Esophagus (tissue), 2 donors: ENCODE results near the gene SLC41A2. TPM values are rescaled to one million over a fixed set of nuclear protein-coding genes. Genes with fewer than 3 reads are reported as not detected.

Source experiments
- H3K27ac ChIP-seq, 2 donors: one replicate each; pipeline ENCODE4 v1.5.1; 2013; ENCODE audit warnings: low read depth in 2 of 2, mild to moderate bottlenecking in 2 of 2, inconsistent platforms in 1 of 2, low read length in 1 of 2, moderate library complexity in 1 of 2
- H3K27me3 ChIP-seq, 2 donors: one replicate each; pipeline ENCODE4 v1.6.1; 2013; ENCODE audit warnings: low read length in 2 of 2, control low read depth in 1 of 2, mild to moderate bottlenecking in 1 of 2; ENCODE audit not compliant: insufficient read depth in 2 of 2, control insufficient read depth in 1 of 2
- H3K36me3 ChIP-seq, 2 donors: one replicate each; pipeline ENCODE4 v1.6.1; 2013; ENCODE audit warnings: low read length in 1 of 2; ENCODE audit not compliant: control insufficient read depth in 2 of 2, insufficient read depth in 2 of 2
- H3K4me1 ChIP-seq, 2 donors: one replicate each; pipeline ENCODE4 v1.6.1; 2013; ENCODE audit warnings: low read length in 1 of 2; ENCODE audit not compliant: control insufficient read depth in 2 of 2, insufficient read depth in 2 of 2
- H3K4me3 ChIP-seq, 2 donors: one replicate each; pipeline ENCODE4 v1.5.1; 2013; ENCODE audit warnings: low read length in 2 of 2, mild to moderate bottlenecking in 2 of 2, low read depth in 1 of 2, moderate library complexity in 1 of 2
- H3K9me3 ChIP-seq, 2 donors: one replicate each; pipeline ENCODE4 v1.6.1; 2013; ENCODE audit warnings: mild to moderate bottlenecking in 2 of 2, low read depth in 1 of 2, low read length in 1 of 2, moderate library complexity in 1 of 2; ENCODE audit not compliant: control insufficient read depth in 2 of 2, insufficient read depth in 1 of 2
- WGBS, 2 donors: extraction: QIAGEN DNeasy Blood & Tissue Kit; methylation state at CpG; one replicate each; pipeline ENCODE4 v1.1.7; 2013; 5-methylcytosine and 5-hydroxymethylcytosine counted together
- polyA plus RNA-seq, 2 donors: library from polyadenylated mRNA; stranded (reverse); fragments of 200-250 nt; gene quantifications; one replicate each; pipeline ENCODE4 v1.2.3, GENCODE V29; 2013
- donor health status: healthy with polysubstance abuse.
- donor health status: Bipolar disorder and iron deficiency.

SLC41A2 gene
- polyA plus RNA-seq, 2 donors, result 0.22 to 0.47 TPM

DNA sequence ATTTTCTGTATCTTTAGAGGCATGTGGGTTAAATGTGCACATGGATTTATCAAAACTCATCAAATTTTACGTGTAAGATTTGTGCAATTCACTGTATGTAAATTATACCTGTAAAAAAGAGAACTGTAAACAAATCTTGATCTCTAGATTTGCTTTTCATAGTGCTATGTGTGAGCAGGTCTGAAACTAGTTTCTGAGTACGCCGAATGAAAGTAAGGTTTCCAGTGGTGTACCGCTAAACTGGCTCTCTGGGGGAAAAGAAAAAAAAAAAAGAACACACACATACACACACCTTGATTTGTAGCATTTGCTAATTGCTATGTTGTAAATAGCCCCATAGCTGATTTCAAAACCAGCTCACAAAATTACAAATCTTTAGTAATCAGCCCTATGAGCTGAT, 8.6 kb upstream of the SLC41A2 start:
- Histone ChIP-seq H3K4me1 (no peaks in the 10 kb centered on the region), H3K36me3 (no peaks in the 10 kb centered on the region), H3K9me3 (no peaks in the 10 kb centered on the region), H3K27ac (no peak overlapping the region), H3K27me3 (no peaks in the 10 kb centered on the region), H3K4me3 (no peak overlapping the region)
- 89% methylated on average over 4 of the region's 4 CpGs for WGBS, 2 donors

DNA sequence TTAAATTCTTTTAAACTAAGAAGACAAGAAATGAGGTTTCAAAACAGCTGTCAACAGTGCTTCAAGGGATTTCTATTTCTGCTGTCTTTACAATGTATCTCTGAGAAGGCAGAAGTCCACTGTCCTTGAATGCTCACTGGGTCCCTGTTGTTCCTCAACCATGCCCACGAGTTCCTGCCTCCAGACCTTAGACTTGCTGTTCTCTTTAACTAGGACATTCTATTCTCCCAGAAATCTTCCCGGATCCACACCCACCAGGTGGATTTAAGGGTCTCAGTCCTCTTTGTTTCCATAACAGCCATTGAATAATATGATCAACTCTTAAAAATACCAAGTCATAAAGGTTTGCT, 6.7 kb upstream of the SLC41A2 start:
- WGBS, 2 donors, result 70 to 77% methylated on average over 2 of the region's 2 CpGs
- Histone ChIP-seq H3K36me3 (no peaks in the 10 kb centered on the region), H3K9me3 (no peaks in the 10 kb centered on the region), H3K4me1 (no peaks in the 10 kb centered on the region), H3K27ac (no peak overlapping the region), H3K27me3 (no peaks in the 10 kb centered on the region), H3K4me3 (no peak overlapping the region)

DNA sequence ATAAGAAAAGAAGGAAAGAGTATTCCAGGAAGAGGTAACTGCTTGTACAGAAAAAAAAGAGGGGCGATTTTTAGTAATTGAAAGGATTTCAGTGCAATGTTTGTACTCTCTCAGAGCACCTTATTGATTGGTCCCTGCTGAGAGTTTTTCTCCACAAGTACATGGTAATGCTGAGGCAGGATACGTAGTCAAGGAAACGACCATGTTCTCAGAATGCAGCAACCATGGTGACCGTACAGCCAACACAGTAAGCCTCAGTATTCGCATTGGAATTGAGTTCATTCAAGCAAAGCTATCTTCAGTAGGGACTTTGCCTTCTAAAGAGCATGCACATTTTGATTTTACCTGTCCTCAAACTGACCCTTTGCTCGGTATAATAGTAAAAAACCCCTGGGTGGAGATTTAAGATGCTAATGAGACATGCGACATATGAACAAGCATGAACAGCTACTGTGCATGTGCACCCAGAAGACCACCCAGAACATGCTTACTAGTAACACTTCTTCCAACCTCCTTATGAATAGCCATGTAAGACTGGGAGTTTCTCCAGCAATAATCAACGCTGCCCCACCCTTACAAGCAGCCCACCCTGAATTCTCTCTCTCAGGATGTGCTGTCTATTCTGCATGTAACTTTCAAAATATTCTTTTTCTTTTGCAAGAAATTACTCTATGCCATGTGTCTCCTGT, 6.2 kb upstream of the SLC41A2 start:
- no peaks in the 10 kb centered on the region for H3K9me3 ChIP-seq
- H3K27ac ChIP-seq, result no peak overlapping the region
- no peaks in the 10 kb centered on the region for H3K36me3 ChIP-seq
- WGBS, 2 donors, result 74 to 77% methylated on average over 8 of the region's 8 CpGs
- no peaks in the 10 kb centered on the region for H3K27me3 ChIP-seq
- no peak overlapping the region for H3K4me3 ChIP-seq
- H3K4me1 ChIP-seq, result no peaks in the 10 kb centered on the region

DNA sequence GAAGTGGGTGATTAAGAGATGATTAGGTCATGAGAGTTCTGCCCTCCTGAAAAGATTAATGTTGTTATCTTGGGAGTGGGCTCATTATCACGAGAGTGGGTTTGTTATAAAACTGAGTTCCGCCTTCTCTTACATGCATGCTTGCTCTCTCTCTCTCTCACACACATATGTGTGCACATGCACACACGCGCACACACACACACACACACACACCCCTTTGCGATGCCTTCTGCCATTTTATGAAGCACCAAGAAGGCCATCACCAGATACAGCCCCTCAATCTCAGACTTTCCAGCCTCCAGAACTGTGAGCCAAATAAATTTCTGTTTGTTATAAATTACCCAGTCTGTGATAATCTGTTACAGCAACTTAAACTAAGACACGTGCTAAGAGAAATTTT, 5.7 kb upstream of the SLC41A2 start:
- no peaks in the 10 kb centered on the region for H3K36me3 ChIP-seq
- peaks cover 2 to 3% of the 10 kb centered on the region in 2 donors for H3K4me1 ChIP-seq
- H3K4me3 ChIP-seq, result no peak overlapping the region
- no peaks in the 10 kb centered on the region for H3K27me3 ChIP-seq
- WGBS, 2 donors, result 77 to 84% methylated on average over 6 of the region's 6 CpGs
- H3K27ac ChIP-seq, result no peak overlapping the region
- H3K9me3 ChIP-seq, result no peaks in the 10 kb centered on the region

DNA sequence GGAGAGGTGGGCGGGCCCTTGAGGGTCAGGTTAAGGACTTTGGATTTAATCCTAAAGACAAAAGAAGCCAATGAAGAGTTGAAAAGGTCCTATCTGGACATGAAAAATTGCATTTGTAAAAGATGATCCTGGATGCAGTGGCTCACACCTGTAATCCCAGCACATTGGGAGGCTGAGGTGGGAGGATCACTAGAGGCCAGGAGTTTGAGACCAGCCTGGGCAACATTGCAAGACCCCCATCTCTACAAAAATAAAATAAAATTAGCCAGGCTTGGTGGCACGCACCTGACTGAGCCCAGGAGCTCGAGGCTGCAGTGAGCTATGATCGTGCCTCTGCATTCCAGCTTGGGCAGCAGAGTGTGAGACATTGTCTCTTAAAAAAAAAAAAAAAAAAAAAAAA, 2.4 kb upstream of the SLC41A2 start:
- 94% methylated on average over 4 of the region's 4 CpGs for WGBS, 2 donors
- Histone ChIP-seq H3K4me3 (no peak overlapping the region), H3K9me3 (no peaks in the 10 kb centered on the region), H3K36me3 (no peaks in the 10 kb centered on the region), H3K4me1 (peaks cover 2 to 5% of the 10 kb centered on the region in 2 donors), H3K27ac (no peak overlapping the region), H3K27me3 (no peaks in the 10 kb centered on the region)

DNA sequence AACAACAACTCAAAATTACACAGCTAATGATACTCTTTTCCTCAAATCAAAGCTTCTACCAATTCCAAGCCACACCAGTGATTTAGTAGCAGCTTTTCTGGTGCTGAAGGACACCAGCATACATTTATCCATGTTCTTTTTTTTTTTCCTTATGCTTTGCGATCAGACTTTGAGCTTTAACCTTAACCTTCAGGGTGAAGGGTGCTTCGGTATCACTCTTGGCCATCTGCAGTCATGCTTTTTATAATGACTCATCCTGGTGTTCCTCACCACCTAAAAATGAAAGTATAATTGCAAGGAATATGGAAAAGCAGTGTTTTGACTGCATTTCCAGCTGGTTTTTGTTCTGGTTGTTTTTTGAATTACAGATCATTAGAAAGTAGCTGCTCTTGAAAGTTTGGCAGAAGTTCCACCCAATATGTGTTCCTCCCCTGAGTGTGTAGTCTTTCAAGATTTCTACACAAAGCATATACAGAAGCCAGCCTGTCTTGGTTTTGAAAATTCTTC, 1.3 kb upstream of the SLC41A2 start:
- Histone ChIP-seq H3K4me3 (no peak overlapping the region), H3K27ac (no peak overlapping the region)
- WGBS, 2 donors, result 32 to 42% methylated on average over 2 of the region's 2 CpGs

DNA sequence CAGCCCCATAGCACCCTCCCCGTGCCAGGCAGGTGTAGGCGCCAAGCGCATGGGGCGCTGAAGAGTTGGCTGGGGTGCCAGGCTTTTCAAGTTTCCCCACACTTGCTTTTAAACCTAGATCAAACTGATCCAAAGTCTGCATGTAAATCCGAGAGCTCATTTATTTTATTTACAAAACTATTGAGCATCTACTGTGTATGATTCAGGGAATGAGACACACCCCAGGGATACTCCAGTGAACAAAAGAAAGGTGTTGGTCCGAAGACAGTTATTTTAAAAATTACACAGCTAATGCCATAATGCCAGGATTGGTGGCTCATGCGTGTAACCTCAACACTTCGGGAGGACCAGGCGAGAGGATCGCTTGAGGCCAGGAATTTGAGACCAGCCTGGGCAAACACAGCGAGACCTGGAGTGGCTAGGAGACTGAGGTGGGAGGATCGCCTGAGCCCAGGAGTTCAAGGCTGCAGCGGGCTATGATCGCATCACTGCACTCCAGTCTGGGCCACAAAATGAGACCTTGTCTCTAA, 780 bp upstream of the SLC41A2 start:
- peak overlapping the region; percentile 59 to 69 for H3K4me3 ChIP-seq
- WGBS, 2 donors, result 30 to 36% methylated on average over 14 of the region's 14 CpGs
- H3K27ac ChIP-seq, result peak overlapping the region in 1 of 2 donors; percentile 81
- no peaks in the 10 kb centered on the region for H3K36me3 ChIP-seq
- H3K9me3 ChIP-seq, result no peaks in the 10 kb centered on the region
- H3K27me3 ChIP-seq, result no peaks in the 10 kb centered on the region
- H3K4me1 ChIP-seq, result peaks cover 2 to 5% of the 10 kb centered on the region in 2 donors

More for the DNA sequence above, 1.3 kb upstream of the SLC41A2 start:
- H3K9me3 ChIP-seq, result no peaks in the 10 kb centered on the region
- no peaks in the 10 kb centered on the region for H3K36me3 ChIP-seq
- no peaks in the 10 kb centered on the region for H3K27me3 ChIP-seq
- peaks cover 2 to 5% of the 10 kb centered on the region in 2 donors for H3K4me1 ChIP-seq

DNA sequence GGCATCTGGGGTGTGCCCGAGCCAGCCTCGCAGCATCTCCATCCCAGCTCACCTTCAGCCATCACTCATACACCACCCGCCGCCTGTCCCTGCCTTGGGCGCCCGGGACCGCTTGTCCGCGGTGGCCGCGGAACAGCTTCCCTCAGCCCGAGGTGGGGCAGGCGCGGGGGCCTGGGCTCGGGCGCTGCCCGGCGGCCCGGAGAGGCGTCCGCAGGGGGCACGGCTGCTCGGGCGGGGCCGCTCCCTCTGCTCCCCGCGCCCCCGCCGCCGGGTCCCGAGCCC, 430 bp downstream of the SLC41A2 start:
- no peaks in the 10 kb centered on the region for H3K9me3 ChIP-seq
- peak overlapping the region in 1 of 2 donors; percentile 27 for H3K27ac ChIP-seq
- peak overlapping the region; percentile 59 to 69 for H3K4me3 ChIP-seq
- 1% methylated on average over 30 to 31 of the region's 31 CpGs for WGBS, 2 donors
- H3K36me3 ChIP-seq, result no peaks in the 10 kb centered on the region
- H3K27me3 ChIP-seq, result no peaks in the 10 kb centered on the region
- peaks cover 2 to 5% of the 10 kb centered on the region in 2 donors for H3K4me1 ChIP-seq

DNA sequence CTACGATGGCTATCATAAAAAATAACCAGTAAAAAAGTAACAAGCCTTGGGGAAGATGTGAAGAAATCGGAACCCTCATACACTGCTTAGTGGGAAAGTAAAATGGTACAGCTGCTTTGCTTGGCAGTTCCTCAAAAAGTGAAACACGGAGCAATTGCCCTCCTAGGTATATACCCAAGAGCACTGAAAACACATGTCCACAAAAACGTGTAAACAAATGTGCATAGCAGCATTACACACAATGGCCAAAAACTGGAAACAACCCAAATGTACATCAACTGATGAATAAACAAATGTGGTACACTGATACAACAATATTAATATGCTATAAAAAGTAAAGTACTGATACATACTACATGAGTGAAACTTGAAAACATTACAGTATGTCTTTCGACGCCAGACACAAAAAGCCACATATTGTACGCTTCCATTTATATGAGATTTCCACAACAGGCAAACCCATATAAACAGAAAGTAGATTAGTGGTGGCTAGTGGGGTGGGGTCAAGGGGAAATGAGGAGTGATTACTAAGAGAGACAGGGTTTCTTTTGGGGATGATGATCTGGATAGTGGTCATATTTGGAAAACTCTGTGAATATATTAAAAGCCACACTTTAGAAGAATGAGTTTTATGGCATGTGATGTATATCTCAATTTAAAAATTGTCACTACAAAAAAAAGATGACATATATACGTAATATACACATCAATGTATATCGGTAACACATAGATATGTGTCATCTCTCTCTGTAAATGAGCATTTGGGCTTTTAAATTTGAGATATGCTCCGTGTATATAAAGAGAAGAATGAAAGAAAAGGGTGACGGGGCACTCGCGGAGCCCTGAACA, 996 bp downstream of the SLC41A2 start:
- Histone ChIP-seq H3K9me3 (no peaks in the 10 kb centered on the region), H3K27me3 (no peaks in the 10 kb centered on the region), H3K27ac (no peak overlapping the region), H3K4me1 (peaks cover 2 to 5% of the 10 kb centered on the region in 2 donors), H3K4me3 (peak overlapping the region; percentile 59 to 69), H3K36me3 (no peaks in the 10 kb centered on the region)
- 32 to 33% methylated on average over 13 of the region's 13 CpGs for WGBS, 2 donors
